LNCAP (cell line): ENCODE results near the gene NAA38.

Experiments
- TF ChIP-seq, protein P1 (sequence below): fragments of 450-650 bp; IDR thresholded peaks from 2 replicates; pipeline ENCODE4 v1.5.1; 2017; ENCODE audit warnings: mild to moderate bottlenecking

NAA38 gene

DNA sequence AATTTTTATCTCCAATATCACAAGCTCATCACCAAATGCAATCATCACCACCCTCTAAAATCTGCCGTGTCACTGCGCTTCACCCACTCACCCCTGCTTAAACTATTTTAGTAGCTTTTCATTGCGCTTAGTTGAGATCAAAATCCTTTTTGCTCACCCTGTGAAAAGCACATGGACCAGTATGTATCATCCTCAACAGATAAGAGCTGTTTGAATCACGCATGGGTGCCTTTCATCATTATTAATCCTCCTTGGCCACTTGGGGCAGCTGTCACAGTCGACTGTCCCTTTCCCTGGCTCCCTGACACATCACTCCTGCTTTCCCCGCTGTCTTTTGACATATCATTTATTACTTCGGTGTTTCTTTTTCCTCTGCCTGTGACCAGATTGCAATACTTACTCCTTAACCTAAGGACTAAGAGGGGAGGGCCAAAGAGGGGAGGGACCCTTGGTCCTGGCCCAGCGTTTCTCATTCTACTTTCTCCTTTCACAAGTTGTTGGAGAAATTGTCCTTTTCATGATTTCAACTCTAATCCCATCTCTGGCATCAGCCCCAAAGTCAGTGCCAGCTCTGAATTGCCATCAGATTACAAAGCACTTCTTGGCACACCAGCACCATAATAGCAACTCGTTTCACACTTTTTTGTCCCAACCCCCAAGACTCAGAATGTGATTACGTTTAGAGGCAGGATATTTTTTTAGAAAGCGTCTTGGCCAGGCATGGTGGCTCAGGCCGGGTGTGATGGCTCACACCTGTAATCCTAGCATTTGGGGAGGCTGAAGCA lies 32.0 kb downstream of the NAA38 start:
- TF ChIP-seq, protein P1, sequence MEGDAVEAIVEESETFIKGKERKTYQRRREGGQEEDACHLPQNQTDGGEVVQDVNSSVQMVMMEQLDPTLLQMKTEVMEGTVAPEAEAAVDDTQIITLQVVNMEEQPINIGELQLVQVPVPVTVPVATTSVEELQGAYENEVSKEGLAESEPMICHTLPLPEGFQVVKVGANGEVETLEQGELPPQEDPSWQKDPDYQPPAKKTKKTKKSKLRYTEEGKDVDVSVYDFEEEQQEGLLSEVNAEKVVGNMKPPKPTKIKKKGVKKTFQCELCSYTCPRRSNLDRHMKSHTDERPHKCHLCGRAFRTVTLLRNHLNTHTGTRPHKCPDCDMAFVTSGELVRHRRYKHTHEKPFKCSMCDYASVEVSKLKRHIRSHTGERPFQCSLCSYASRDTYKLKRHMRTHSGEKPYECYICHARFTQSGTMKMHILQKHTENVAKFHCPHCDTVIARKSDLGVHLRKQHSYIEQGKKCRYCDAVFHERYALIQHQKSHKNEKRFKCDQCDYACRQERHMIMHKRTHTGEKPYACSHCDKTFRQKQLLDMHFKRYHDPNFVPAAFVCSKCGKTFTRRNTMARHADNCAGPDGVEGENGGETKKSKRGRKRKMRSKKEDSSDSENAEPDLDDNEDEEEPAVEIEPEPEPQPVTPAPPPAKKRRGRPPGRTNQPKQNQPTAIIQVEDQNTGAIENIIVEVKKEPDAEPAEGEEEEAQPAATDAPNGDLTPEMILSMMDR, result peak; percentile 25; the same call in 1 of the 2 replicates

GRCh38 chr17:7824021-7824924 lies 33.1 kb downstream of the NAA38 start:
- TF ChIP-seq, protein P1, result no peak

DNA sequence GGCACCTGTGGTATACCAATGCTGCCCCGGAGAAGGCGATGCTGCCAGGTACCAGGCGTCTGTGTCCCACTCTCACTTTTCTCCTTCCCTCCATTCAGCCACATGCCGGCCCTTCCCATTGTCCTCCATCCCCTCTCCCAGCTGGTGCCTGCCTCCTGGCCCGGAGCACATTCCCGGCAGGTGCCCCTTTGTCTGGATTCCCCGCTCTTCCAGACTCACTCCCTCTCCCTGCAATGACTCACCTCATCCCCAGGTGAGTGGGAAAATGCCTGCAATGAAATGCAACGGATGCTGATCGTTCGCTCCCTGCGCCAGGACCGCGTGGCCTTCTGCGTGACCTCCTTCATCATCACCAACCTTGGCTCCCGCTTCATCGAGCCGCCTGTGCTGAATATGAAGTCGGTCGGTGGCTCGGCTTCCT lies 33.8 kb downstream of the NAA38 start:
- TF ChIP-seq, protein P1, result no peak

DNA sequence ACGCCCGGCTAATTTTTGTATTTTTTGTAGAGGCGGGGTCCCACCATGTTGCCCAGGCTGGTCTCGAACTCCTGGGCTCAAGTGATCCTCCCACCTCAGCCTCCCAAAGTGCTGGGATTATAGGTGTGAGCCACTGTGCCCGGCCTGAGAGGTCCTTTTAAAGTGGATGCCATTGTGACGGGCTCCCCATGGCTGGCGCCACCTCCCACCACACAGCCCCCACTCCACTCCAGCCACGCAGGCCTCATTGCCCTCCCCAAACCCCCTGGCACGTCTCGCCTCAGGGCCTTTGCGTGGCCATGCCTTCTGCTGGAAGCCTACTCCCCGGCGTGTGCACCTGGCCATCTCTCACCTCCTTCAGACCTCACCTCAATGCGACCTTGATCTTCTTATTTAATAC lies 35.2 kb downstream of the NAA38 start:
- TF ChIP-seq, protein P1, result no peak

DNA sequence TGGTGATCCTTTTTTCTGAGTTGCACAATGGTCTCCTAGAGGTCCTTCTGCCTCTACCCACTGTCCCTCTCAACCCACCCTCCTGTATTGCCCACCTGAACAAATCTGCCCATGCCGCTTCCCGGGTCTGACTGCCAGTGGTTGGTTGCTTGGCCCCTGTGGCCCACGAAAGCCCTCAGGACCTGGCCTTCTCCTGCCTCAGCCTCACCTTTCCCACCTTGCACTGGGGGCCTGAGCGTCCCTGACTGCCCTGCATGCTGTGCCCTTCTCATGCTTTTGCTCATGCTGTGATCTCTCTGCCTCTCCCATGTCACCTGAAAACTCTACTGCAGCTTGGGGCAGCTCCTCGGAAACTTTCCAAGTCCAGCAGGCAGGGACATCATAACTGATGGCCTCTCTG lies 37.1 kb downstream of the NAA38 start:
- TF ChIP-seq, protein P1, result no peak

- TF ChIP-seq, protein P1, result no peak
Measured at GRCh38 chr17:7818746-7819645, 38.4 kb downstream of the NAA38 start.

GRCh38 chr17:7818026-7818425 lies 39.3 kb downstream of the NAA38 start:
- TF ChIP-seq, protein P1, result no peak
